ENCODE results near the gene GLP2R. TPM values are rescaled to one million over a fixed set of nuclear protein-coding genes. Genes with fewer than 3 reads are reported as not detected.
"Not testable (repeated sequence)": the region's sequence is repeated elsewhere in the genome, so short reads cannot be mapped to it uniquely, and the experiment has no call there.

Gene GLP2R
- total RNA-seq, 1 donor from 2014 or later: 0.11 TPM

- intact Hi-C loops (cut with DNase I): loop anchor here (10.0 kb wide), 1 partner anchor 172 kb away; no protein-coding TSS in a partner anchor
- ATAC-seq (ENCODE audit: poor library complexity) (no peak), DNase-seq (no peak)
Measured at GRCh38 chr17:9907131-9907530, 81.4 kb downstream of the GLP2R start.

- DNase-seq: no peak
- intact Hi-C loops (cut with DNase I): loop anchor here (10.0 kb wide), 1 partner anchor 173 kb away; no protein-coding TSS in a partner anchor
- no peak for ATAC-seq (ENCODE audit: poor library complexity)
Measured at GRCh38 chr17:9907883-9908648, 82.3 kb downstream of the GLP2R start.

GRCh38 chr17:9908649-9909042 is 82.9 kb downstream of the GLP2R start:
- ATAC-seq (ENCODE audit: poor library complexity) (no peak), DNase-seq (no peak)
- intact Hi-C loops (cut with DNase I): loop anchor here (10.0 kb wide), 1 partner anchor 174 kb away; no protein-coding TSS in a partner anchor

- peak; percentile 3 for ATAC-seq (ENCODE audit: poor library complexity)
- no peak for DNase-seq
- intact Hi-C loops (cut with DNase I): no loop called here
Measured at GRCh38 chr17:9911089-9911488, 85.4 kb downstream of the GLP2R start.

- no peak for ATAC-seq (ENCODE audit: poor library complexity)
Measured at GRCh38 chr17:9912121-9913099, 86.7 kb downstream of the GLP2R start.

GRCh38 chr17:9913476-9913875 is 87.8 kb downstream of the GLP2R start:
- DNase-seq: no peak
- ATAC-seq (ENCODE audit: poor library complexity): no peak
- intact Hi-C loops (cut with DNase I): no loop called here

More at GRCh38 chr17:9912121-9913099, 86.7 kb downstream of the GLP2R start:
- DNase-seq: no peak
- intact Hi-C loops (cut with DNase I): no loop called here

- no peak for DNase-seq
- no peak for ATAC-seq (ENCODE audit: poor library complexity)
- intact Hi-C loops (cut with DNase I): no loop called here
Measured at GRCh38 chr17:9916108-9916507, 90.4 kb downstream of the GLP2R start.

- DNase-seq (no peak), ATAC-seq (ENCODE audit: poor library complexity) (no peak)
- intact Hi-C loops (cut with DNase I): no loop called here
Measured at GRCh38 chr17:9917131-9917530, 91.4 kb downstream of the GLP2R start.

- DNase-seq (no peak), ATAC-seq (ENCODE audit: poor library complexity) (no peak)
- intact Hi-C loops (cut with DNase I): no loop called here
Measured at GRCh38 chr17:9917801-9918200, 92.1 kb downstream of the GLP2R start.

GRCh38 chr17:9918352-9918751 is 92.6 kb downstream of the GLP2R start:
- intact Hi-C loops (cut with DNase I): no loop called here
- DNase-seq: no peak
- ATAC-seq (ENCODE audit: poor library complexity): no peak

- no peak for ATAC-seq (ENCODE audit: poor library complexity)
- intact Hi-C loops (cut with DNase I): no loop called here
- no peak for DNase-seq
Measured at GRCh38 chr17:9918804-9919352, 93.2 kb downstream of the GLP2R start.

GRCh38 chr17:9921216-9921615 is 95.5 kb downstream of the GLP2R start:
- intact Hi-C loops (cut with DNase I); ATAC-seq (ENCODE audit: poor library complexity): not testable (repeated sequence)
- peak; percentile 20 for DNase-seq

GRCh38 chr17:9922012-9922848 is 96.5 kb downstream of the GLP2R start:
- ATAC-seq (ENCODE audit: poor library complexity): no peak

GRCh38 chr17:9924735-9925191 is 99.0 kb downstream of the GLP2R start:
- ATAC-seq (ENCODE audit: poor library complexity): peak; percentile 71
- intact Hi-C loops (cut with DNase I): loop anchor here (5.0 kb wide), 1 partner anchor 688 kb away; no protein-coding TSS in a partner anchor

More at GRCh38 chr17:9922012-9922848, 96.5 kb downstream of the GLP2R start:
- peak; percentile 14 for DNase-seq
- intact Hi-C loops (cut with DNase I): no loop called here

GRCh38 chr17:9925457-9925856 is 99.7 kb downstream of the GLP2R start:
- intact Hi-C loops (cut with DNase I): loop anchor here (5.0 kb wide), 1 partner anchor 687 kb away; no protein-coding TSS in a partner anchor
- DNase-seq: peak; percentile 31
- peak; percentile 6 for ATAC-seq (ENCODE audit: poor library complexity)

More at GRCh38 chr17:9924735-9925191, 99.0 kb downstream of the GLP2R start:
- DNase-seq: peak; percentile 36

GRCh38 chr17:9926150-9926804 is 100.6 kb downstream of the GLP2R start:
- peak; percentile 33 for DNase-seq
- intact Hi-C loops (cut with DNase I): loop anchor here (5.0 kb wide), 1 partner anchor 686 kb away; no protein-coding TSS in a partner anchor
- ATAC-seq (ENCODE audit: poor library complexity): no peak

GRCh38 chr17:9928601-9929333 is 103.0 kb downstream of the GLP2R start:
- DNase-seq (peak; percentile 25), ATAC-seq (ENCODE audit: poor library complexity) (no peak)
- intact Hi-C loops (cut with DNase I): loop anchor here (5.0 kb wide), 1 partner anchor 684 kb away; no protein-coding TSS in a partner anchor
